Measurements from ENCODE around the gene MCRIP2.
A peak's percentile ranks its signal among the peaks of the same experiment; 100 is the strongest.

The MCRIP2 gene

DNA sequence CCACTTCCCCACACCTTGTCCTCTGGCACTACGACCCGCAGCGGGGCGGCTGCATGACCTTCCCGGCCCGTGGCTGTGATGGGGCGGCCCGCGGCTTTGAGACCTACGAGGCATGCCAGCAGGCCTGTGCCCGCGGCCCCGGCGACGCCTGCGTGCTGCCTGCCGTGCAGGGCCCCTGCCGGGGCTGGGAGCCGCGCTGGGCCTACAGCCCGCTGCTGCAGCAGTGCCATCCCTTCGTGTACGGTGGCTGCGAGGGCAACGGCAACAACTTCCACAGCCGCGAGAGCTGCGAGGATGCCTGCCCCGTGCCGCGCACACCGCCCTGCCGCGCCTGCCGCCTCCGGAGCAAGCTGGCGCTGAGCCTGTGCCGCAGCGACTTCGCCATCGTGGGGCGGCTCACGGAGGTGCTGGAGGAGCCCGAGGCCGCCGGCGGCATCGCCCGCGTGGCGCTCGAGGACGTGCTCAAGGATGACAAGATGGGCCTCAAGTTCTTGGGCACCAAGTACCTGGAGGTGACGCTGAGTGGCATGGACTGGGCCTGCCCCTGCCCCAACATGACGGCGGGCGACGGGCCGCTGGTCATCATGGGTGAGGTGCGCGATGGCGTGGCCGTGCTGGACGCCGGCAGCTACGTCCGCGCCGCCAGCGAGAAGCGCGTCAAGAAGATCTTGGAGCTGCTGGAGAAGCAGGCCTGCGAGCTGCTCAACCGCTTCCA is 8.1 kb upstream of the MCRIP2 start:
- H3K9me3 Mint-ChIP-seq: no peaks in the 10 kb centered on the region
- ATAC-seq (ENCODE audit: low read depth): no peak
- no peak for DNase-seq (ENCODE audit: low spot score in 2 of 2)

DNA sequence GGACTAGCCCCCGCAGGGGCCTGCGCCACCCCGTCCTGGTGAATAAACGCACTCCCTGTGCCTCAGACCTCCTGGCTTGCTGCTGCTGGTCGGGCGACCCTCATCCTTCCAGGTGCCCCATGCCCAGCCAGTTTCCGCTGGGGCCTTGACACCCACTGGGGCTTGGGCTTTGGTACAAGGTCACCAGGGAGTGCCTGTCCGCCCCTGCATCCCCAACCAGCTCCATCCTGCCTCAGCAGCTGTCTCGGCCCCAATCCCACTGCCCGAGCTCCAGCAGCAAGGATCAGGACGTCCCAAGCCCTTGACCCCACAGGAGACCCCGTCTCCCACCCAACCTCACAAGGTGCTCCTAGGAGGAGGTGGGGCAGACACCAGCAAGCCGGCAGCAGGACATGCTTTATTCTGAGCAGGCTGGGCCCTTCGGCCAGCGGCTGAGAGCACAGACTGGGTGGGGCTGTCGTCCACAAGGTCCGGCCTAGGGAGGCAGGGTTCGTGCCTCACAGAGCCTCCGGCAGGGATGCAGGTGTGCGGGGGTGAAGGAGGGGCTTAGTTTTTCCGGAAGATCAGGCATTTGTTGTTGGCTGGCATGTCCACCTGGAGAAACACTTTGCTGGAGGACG is 7.5 kb upstream of the MCRIP2 start:
- no peak for ATAC-seq (ENCODE audit: low read depth)
- peak overlapping the region; percentile 61 for H3K4me3 Mint-ChIP-seq
- H3K4me1 Mint-ChIP-seq: peaks cover 13% of the 10 kb centered on the region
- no peaks in the 10 kb centered on the region for H3K36me3 Mint-ChIP-seq
- H3K27ac Mint-ChIP-seq: no peak overlapping the region
- no peaks in the 10 kb centered on the region for H3K9me3 Mint-ChIP-seq
- no peak for DNase-seq (ENCODE audit: low spot score in 2 of 2)
- peaks cover 3% of the 10 kb centered on the region for H3K27me3 Mint-ChIP-seq

More for the DNA sequence above, 8.1 kb upstream of the MCRIP2 start:
- Mint-ChIP-seq H3K36me3 (no peaks in the 10 kb centered on the region), H3K27ac (no peak overlapping the region), H3K4me3 (no peak overlapping the region), H3K4me1 (peaks cover 10% of the 10 kb centered on the region), H3K27me3 (peaks cover 3% of the 10 kb centered on the region)

DNA sequence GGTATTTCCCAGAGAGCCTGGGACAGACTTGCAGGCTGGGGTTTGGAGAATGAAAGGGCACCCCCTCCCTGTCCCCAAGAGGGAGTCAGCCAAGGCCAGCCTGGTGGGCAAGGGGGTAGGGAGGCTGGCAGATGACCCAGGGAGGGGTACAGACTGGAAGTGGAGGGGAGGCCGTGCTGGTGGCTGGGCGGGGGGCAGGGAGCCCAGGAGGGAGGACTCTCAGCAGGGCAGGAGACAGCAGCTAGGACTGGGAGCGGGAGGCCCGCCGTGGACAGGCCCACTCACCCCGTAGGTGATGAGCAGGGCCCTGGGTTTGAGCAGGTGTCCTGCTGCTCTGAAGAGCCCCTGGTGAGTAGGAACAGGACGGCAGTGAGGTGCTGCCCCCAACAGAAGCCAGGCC is 6.6 kb upstream of the MCRIP2 start:
- H3K4me3 Mint-ChIP-seq: peak overlapping the region; percentile 82
- no peak for ATAC-seq (ENCODE audit: low read depth)
- no peak overlapping the region for H3K27ac Mint-ChIP-seq
- peaks cover 3% of the 10 kb centered on the region for H3K27me3 Mint-ChIP-seq
- H3K4me1 Mint-ChIP-seq: peaks cover 13% of the 10 kb centered on the region
- no peak for DNase-seq (ENCODE audit: low spot score in 2 of 2)
- H3K36me3 Mint-ChIP-seq: no peaks in the 10 kb centered on the region
- no peaks in the 10 kb centered on the region for H3K9me3 Mint-ChIP-seq

DNA sequence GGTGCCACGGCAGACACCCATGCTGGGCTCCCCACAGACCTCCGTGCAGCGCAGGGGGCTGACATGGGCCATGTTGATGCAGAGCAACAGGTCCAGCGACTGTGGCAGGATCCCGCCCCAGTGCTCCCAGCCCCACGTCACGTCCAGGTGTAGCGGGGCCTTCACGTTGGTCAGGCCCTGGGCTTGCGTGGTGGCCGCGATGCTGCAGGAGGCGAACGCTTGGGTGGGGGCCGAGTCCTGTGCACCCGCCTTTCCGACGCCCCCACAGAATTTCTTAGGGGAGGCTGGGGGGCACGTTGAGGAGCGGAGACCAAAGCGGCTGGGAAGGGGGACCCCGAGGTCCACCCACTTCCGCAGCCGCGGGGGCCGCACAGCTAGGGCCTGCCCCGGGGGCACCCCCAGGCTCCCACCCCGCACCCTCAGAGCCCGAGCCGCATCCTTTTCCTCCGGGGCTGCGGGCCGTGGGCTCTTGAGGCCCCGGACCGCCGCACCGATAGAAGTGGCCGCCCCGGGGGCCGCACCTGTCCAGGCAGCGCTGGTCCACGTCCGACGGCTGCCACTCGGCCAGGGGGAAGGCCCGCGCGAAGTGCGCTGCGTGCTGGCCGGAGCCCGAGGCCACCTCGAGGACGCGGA is 5.9 kb upstream of the MCRIP2 start:
- Mint-ChIP-seq H3K27me3 (peaks cover 3% of the 10 kb centered on the region), H3K4me3 (peak overlapping the region; percentile 96), H3K27ac (peak overlapping the region; percentile 99), H3K36me3 (no peaks in the 10 kb centered on the region), H3K9me3 (no peaks in the 10 kb centered on the region), H3K4me1 (peaks cover 13% of the 10 kb centered on the region)
- no peak for DNase-seq (ENCODE audit: low spot score in 2 of 2)
- ATAC-seq (ENCODE audit: low read depth): no peak

DNA sequence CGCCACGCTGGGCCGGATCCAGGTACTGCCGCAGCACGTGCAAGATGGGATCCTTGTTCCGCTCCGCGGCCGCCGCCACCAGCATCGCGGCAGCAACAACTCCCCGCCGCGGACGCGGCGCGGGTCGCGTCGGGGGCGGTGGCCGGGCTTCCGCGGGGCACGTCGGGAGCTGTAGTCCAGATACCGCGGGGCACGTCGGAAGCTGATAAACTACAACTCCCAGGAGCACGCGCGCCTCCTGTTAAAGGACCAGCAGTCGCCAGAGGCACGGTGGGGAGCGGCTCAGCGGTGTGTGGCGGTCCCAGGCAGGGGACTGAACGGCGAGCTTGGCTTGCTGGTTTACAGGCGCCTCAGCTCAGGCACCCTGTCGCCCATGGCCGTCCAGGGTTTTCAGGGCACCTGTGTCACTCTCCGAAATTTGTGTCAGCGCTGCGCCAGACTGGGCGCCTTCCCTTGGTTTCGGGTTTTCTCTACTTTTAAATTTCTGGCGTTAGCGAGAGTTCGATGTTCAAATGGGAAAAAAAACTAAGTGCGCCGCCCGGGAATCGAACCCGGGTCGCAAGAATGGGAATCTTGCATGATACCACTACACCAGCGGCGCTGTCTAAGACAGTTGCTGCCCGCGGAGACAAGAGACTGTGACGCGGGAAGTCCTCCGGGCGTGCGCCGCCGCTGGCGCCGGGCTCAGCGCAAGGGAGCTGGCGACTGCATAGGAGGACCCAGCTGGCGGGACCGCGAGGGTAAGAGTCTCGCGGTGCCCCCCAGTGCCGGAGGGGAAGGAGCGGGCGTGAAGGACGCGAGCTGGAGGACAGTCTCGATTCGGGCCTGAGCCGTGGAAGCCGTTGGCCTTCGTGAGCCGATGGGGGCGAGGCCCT is 5.2 kb upstream of the MCRIP2 start, which contains the start of gene METTL26:
METTL26 (minus strand) TSS at position 100 of the 875 bp plus-strand sequence; CDS start at position 85, 15 bp downstream.
- ATAC-seq (ENCODE audit: low read depth) (peak; percentile 84), DNase-seq (ENCODE audit: low spot score in 2 of 2) (peak; percentile 92 to 98)
- Mint-ChIP-seq H3K9me3 (no peaks in the 10 kb centered on the region), H3K27me3 (peaks cover 3% of the 10 kb centered on the region), H3K4me3 (peak within 1 kb of the TSS; percentile 96), H3K27ac (peak within 1 kb of the TSS; percentile 99), H3K4me1 (peaks cover 13% of the 10 kb centered on the region), H3K36me3 (no peaks in the 10 kb centered on the region)

DNA sequence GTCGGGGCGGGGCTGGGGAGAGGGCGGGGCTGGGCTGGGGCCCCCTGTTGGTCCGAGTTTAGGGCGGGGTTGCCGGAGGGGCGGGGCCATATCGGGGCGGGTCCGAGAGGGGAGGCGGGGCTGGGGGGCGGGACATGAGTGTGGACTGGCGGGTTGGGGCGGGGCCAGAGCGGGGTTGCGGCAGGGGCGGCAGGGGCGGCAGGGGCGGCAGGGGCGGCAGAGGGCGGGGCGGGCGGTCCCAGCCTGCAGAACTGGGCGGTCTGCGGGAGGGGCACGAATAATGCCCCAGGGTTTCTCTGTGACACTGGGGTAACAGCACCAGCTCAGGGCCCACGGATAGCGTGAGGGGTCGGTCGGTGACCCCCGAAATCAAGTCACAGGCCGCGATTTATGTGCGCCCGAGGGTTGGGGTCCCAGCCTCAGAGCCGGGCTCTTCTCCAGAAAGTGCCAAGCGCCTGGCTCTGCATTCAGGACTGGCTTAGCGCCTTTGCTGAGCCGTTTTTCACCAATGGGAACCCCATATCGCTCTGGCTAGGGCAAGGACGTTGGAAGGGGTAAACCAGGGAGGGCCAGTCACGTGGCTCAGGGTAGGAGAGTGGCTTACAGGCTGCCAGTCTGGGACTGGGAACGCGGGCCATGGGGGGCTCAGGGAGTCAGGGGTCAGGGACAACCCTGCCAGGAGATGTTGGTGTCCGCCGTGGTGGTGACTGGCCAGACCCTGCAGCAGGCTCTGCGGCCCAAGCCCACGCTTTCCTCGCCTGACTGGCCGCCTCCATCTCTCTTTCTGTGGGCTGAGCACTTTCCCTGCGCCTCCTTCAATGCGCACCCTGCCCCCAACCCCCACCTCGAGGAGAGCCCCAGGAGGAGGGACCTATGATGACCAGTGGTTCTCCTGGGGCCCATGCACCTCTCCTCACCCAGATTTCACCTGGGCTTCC is 4.3 kb upstream of the MCRIP2 start:
- peak; percentile 61 for ATAC-seq (ENCODE audit: low read depth)
- DNase-seq (ENCODE audit: low spot score in 2 of 2): no peak
- no peaks in the 10 kb centered on the region for H3K36me3 Mint-ChIP-seq
- no peaks in the 10 kb centered on the region for H3K9me3 Mint-ChIP-seq
- H3K4me3 Mint-ChIP-seq: peak overlapping the region; percentile 96
- peak overlapping the region; percentile 99 for H3K27ac Mint-ChIP-seq
- H3K4me1 Mint-ChIP-seq: peaks cover 10% of the 10 kb centered on the region
- no peaks in the 10 kb centered on the region for H3K27me3 Mint-ChIP-seq

DNA sequence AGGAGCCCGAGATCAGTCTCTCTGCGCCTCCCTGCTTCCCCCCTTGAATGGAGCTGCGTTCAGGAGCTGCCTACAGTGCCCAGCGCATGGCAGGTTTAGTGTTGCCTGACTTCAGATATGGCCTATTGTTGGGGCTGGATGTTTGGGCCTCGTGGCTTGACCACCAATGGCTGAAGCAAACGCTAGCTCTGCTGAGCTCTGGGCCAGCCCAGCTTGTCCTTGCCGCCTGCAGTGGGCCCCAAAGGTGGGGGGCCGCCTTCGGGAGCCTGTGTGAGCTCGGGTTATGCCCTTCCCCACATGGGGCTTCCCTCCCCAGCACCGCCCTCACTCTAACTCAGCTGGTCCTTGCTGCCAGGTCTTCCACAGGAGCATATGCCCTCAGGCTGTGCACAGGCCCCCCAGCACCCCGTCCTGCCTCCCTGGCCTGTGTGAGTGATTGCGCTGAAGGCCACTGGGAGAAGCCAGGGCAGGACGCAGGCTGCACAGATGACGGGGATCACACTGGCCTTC is 3.5 kb upstream of the MCRIP2 start:
- H3K36me3 Mint-ChIP-seq: no peaks in the 10 kb centered on the region
- H3K9me3 Mint-ChIP-seq: no peaks in the 10 kb centered on the region
- DNase-seq (ENCODE audit: low spot score in 2 of 2) (no peak), ATAC-seq (ENCODE audit: low read depth) (no peak)
- H3K27ac Mint-ChIP-seq: no peak overlapping the region
- no peaks in the 10 kb centered on the region for H3K27me3 Mint-ChIP-seq
- H3K4me3 Mint-ChIP-seq: peak overlapping the region; percentile 14
- H3K4me1 Mint-ChIP-seq: peaks cover 13% of the 10 kb centered on the region

DNA sequence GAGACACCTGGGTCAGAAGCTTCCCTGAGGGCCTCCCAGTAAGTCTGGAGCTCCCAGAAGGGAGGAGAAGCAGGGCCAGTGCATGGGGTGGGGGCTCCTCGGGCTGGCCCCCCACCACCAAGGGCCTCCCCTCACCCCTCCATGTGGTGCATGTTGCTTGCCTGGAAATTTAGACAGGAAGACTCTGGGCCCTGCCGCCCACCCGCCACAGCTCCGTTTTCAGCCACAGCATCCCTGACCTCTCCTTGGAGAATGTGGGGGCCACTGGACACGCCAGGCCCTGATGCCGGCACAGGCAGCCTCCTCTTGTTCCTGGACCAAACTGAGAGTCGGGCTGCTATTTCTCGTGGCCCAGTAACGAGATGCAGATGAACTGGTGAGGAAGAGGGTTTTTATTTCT is 2.8 kb upstream of the MCRIP2 start:
- Mint-ChIP-seq H3K4me1 (peaks cover 13% of the 10 kb centered on the region), H3K36me3 (no peaks in the 10 kb centered on the region), H3K27me3 (no peaks in the 10 kb centered on the region), H3K4me3 (peak overlapping the region; percentile 11), H3K9me3 (no peaks in the 10 kb centered on the region), H3K27ac (no peak overlapping the region)
- ATAC-seq (ENCODE audit: low read depth): no peak
- no peak for DNase-seq (ENCODE audit: low spot score in 2 of 2)

DNA sequence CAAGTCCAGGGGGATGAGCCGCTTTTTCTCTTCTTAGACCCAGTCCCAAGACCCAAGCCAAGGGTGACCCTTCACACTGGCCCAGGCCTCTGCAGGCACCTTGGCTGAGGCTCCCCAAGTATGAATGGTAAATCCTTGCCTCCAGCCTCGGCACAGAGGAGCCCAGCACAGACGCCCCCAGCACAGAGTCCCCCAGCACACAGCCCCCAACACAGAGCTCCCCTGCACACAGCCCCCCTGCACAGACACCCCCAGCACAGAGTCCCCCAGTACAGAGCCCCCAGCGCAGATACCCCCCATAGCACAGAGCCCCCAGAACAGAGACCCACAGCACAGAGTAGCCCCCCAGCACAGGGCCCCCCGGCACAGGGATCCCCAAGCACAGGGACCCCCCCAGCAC is 1.0 kb upstream of the MCRIP2 start:
- DNase-seq (ENCODE audit: low spot score in 2 of 2) (no peak), ATAC-seq (ENCODE audit: low read depth) (no peak)
- Mint-ChIP-seq H3K36me3 (no peaks in the 10 kb centered on the region), H3K4me3 (peak overlapping the region; percentile 77), H3K27me3 (no peaks in the 10 kb centered on the region), H3K27ac (peak overlapping the region; percentile 20), H3K4me1 (peaks cover 22% of the 10 kb centered on the region), H3K9me3 (no peaks in the 10 kb centered on the region)

DNA sequence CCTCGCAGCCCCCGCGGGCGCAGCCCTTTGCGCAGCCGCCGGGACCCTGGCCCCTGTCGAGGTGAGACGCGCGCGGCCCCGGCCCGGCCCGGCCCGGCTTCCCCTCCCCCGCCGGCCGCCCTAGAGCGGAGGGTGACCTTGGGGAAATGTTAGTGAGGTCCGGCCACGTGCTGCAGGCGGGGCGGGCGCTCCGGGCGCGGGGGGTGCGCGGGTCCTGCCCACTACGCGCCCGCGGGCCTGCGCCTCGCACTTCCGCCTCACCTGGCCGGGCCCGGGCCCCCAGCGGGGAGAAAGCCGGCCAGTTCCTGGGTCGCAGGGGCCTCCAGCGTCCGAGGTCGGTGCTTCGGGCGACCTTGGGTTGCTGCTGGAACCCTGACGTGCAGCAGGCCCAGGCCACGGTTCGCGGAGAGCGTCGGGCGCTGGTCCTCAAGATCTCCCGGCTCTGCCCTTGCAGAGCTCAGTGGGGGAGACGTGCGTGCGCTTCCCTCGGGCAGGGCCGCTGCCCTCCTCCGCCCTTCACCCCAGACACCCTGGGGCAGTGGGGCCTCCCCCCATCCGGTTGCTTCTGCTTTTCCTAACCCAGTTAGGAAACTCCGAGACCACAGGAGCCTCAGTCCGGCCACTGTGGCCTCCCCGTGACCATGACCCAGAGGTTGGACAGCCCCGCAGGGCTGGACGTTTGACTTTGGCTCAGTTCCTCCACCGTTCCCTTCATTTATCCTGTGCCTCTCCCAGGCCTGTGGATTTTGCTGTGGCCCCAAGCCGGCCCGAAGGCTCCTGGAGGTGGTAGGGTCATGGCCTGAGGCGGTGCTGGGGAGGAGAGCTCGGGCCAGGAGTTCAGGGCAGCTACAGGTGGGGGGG is 791 bp downstream of the MCRIP2 start:
- ATAC-seq (ENCODE audit: low read depth): peak; percentile 53
- no peaks in the 10 kb centered on the region for H3K27me3 Mint-ChIP-seq
- peaks cover 26% of the 10 kb centered on the region for H3K4me1 Mint-ChIP-seq
- H3K27ac Mint-ChIP-seq: peak overlapping the region; percentile 63
- H3K4me3 Mint-ChIP-seq: peak overlapping the region; percentile 81
- H3K36me3 Mint-ChIP-seq: no peaks in the 10 kb centered on the region
- no peaks in the 10 kb centered on the region for H3K9me3 Mint-ChIP-seq
- DNase-seq (ENCODE audit: low spot score in 2 of 2): no peak

DNA sequence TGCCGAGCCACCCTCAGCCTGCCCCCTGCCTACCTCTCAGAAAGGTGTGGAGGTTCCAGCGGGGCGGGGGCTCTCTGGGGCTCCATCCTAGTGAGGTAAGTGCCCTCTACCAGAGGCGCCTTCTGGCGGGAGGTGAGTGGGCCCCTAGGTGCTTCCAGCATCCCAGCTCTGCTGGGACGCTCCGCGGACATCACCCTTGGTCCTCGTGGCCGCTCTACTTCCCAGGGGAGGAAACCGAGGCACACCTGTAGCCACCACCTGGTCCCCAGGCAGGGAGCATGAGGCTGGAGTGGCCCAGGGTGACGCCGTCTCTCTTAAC is 1.4 kb downstream of the MCRIP2 start:
- Mint-ChIP-seq H3K27me3 (no peaks in the 10 kb centered on the region), H3K4me1 (peaks cover 29% of the 10 kb centered on the region), H3K4me3 (peak overlapping the region; percentile 81), H3K36me3 (no peaks in the 10 kb centered on the region), H3K27ac (peak overlapping the region; percentile 63), H3K9me3 (no peaks in the 10 kb centered on the region)
- no peak for DNase-seq (ENCODE audit: low spot score in 2 of 2)
- no peak for ATAC-seq (ENCODE audit: low read depth)

DNA sequence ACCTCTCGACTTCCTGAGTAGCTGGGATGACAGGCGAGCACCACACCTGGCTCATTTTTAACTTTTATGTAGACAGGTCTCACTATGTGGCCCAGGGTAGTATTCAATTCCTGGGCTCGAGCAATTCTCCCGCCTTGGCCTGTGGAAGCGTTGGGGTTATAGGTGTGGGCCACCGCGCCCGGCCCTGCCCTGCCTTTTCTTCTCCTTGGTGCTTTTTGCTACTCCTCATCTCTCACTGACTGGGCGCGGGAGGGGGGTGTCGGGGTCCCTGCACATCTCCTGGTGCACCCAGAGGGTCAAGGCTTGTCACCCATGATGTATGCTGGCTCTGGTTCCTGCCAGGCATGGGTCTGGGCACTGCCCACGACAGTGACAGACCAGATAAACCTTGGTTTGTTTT is 2.9 kb downstream of the MCRIP2 start:
- ATAC-seq (ENCODE audit: low read depth): no peak
- peak overlapping the region; percentile 3 for H3K27ac Mint-ChIP-seq
- no peaks in the 10 kb centered on the region for H3K9me3 Mint-ChIP-seq
- no peak for DNase-seq (ENCODE audit: low spot score in 2 of 2)
- no peaks in the 10 kb centered on the region for H3K27me3 Mint-ChIP-seq
- no peaks in the 10 kb centered on the region for H3K36me3 Mint-ChIP-seq
- peak overlapping the region; percentile 18 for H3K4me3 Mint-ChIP-seq
- peaks cover 26% of the 10 kb centered on the region for H3K4me1 Mint-ChIP-seq

Data from memory B cell (primary cell).